ENCODE measurements around the gene TRIP13.

TRIP13 gene

DNA sequence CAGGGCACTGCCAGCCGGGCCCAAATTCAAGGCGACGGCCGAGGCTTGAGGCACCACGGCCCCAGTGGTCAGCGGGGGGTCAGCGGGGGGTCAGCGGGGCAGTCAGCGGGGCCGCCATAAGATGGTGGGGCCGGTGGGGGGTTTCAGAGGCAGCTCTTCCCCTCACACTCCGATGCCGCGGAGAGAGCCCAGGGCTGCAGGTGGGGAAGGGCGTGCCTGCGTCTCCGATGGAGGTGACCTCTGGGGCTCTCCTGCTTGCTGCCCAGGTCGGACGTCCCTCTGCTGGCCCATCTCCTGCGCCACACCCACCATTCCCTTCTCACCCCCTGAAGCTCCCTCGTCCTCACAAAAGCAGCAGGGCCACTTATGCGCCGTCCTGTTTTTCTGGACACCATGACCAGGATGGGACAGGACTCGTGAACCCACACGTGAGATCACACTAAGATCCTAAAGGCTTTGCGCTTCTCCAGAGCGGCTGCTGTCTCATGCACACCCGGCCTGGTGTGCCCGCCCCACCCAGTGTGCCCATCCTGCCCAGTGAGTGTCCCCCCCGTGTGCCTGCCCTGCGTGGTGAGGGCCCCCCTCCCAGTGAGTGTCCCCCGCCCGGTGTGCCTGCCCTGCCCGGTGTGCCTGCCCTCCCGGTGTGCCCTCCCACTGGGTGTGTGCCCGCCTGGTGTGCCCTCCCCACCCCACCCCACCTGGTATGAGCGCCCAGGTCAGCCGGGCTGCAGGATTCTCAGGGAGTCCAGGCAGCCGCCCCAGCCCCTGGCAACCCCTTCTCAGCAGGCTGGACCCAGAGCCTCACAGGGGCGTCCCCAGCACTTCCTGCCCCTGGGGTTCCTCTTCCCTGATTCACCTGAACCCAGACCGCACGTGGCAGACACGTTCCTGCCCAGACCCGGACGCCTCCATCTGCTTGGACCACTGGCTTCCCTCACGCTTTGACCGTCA, 67.2 kb downstream of the TRIP13 start:
- DNase-seq: no peak
- peaks cover 18% of the 10 kb centered on the region; the same call in 1 of the 2 replicates for H3F3A ChIP-seq (ENCODE audit: insufficient read depth, low read length)
- no peaks in the 10 kb centered on the region for H3K79me2 ChIP-seq (ENCODE audit: low read length)
- no peak for TF ChIP-seq EZH2phosphoT487 (IDR thresholded peaks at IDR 0.05; ENCODE audit: low read length)
- TF ChIP-seq EZH2 (optimal IDR thresholded peaks at IDR 0.05; ENCODE audit: low read depth, low read length): no peak
- TF ChIP-seq, protein P1, sequence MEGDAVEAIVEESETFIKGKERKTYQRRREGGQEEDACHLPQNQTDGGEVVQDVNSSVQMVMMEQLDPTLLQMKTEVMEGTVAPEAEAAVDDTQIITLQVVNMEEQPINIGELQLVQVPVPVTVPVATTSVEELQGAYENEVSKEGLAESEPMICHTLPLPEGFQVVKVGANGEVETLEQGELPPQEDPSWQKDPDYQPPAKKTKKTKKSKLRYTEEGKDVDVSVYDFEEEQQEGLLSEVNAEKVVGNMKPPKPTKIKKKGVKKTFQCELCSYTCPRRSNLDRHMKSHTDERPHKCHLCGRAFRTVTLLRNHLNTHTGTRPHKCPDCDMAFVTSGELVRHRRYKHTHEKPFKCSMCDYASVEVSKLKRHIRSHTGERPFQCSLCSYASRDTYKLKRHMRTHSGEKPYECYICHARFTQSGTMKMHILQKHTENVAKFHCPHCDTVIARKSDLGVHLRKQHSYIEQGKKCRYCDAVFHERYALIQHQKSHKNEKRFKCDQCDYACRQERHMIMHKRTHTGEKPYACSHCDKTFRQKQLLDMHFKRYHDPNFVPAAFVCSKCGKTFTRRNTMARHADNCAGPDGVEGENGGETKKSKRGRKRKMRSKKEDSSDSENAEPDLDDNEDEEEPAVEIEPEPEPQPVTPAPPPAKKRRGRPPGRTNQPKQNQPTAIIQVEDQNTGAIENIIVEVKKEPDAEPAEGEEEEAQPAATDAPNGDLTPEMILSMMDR (IDR thresholded peaks at IDR 0.05; ENCODE audit: low read length): no peak
- peaks cover 35% of the 10 kb centered on the region for H3K27me3 ChIP-seq (replicated peaks; ENCODE audit: insufficient read depth, low read length)
- no peak overlapping the region for H3K4me3 ChIP-seq (ENCODE audit: low read length)
- H3K4me2 ChIP-seq (ENCODE audit: low read depth, low read length): no peak overlapping the region
- H4K20me1 ChIP-seq (ENCODE audit: insufficient read depth, low read length): no peaks in the 10 kb centered on the region
- no peak overlapping the region for H2AFZ ChIP-seq (ENCODE audit: low read length)
- H3K27ac ChIP-seq (ENCODE audit: low read length): no peak overlapping the region
- H3K9ac ChIP-seq (ENCODE audit: low read length): no peak overlapping the region
- no peaks in the 10 kb centered on the region for H3K9me2 ChIP-seq (replicated peaks; ENCODE audit: insufficient read depth, low read length)
- H3K4me1 ChIP-seq (ENCODE audit: low read length): peaks cover 25% of the 10 kb centered on the region
- H3K9me3 ChIP-seq (replicated peaks; ENCODE audit: insufficient read depth, low read length): no peaks in the 10 kb centered on the region
- no peaks in the 10 kb centered on the region for H3K36me3 ChIP-seq (replicated peaks; ENCODE audit: insufficient read depth, low read length)

DNA sequence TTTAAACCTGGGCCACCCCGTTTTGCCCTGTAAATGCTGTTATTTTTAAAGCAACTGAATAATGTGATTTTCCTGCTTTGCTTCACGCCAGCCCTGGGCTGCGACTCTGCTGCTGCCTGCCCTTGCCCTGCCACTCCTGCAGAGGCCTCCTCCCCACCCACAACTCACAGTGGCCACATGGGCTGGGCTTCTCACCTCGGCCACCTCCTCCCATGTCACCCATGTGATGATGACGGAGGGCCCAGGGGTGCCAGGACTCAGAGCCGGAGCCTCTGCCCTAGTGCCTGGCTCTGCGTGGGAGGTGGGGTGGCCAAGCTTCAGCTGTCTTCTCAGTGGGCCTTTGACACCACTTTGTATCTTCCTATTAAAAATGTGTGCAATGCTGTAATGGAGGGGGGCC, 67.9 kb downstream of the TRIP13 start:
- no peak for TF ChIP-seq EZH2 (optimal IDR thresholded peaks at IDR 0.05; ENCODE audit: low read depth, low read length)
- TF ChIP-seq, protein P1 (IDR thresholded peaks at IDR 0.05; ENCODE audit: low read length): no peak
- TF ChIP-seq EZH2phosphoT487 (IDR thresholded peaks at IDR 0.05; ENCODE audit: low read length): no peak
- peaks cover 34% of the 10 kb centered on the region for H3K27me3 ChIP-seq (replicated peaks; ENCODE audit: insufficient read depth, low read length)
- H3K36me3 ChIP-seq (replicated peaks; ENCODE audit: insufficient read depth, low read length): no peaks in the 10 kb centered on the region
- peaks cover 24% of the 10 kb centered on the region; the same call in 1 of the 2 replicates for H3F3A ChIP-seq (ENCODE audit: insufficient read depth, low read length)
- H2AFZ ChIP-seq (ENCODE audit: low read length): no peak overlapping the region
- peaks cover 32% of the 10 kb centered on the region for H3K4me1 ChIP-seq (ENCODE audit: low read length)
- no peak overlapping the region for H3K9ac ChIP-seq (ENCODE audit: low read length)
- no peak overlapping the region for H3K4me3 ChIP-seq (ENCODE audit: low read length)
- no peaks in the 10 kb centered on the region for H4K20me1 ChIP-seq (ENCODE audit: insufficient read depth, low read length)
- no peak overlapping the region for H3K27ac ChIP-seq (ENCODE audit: low read length)
- H3K9me3 ChIP-seq (replicated peaks; ENCODE audit: insufficient read depth, low read length): no peaks in the 10 kb centered on the region
- H3K9me2 ChIP-seq (replicated peaks; ENCODE audit: insufficient read depth, low read length): no peaks in the 10 kb centered on the region
- no peak overlapping the region for H3K4me2 ChIP-seq (ENCODE audit: low read depth, low read length)
- H3K79me2 ChIP-seq (ENCODE audit: low read length): no peaks in the 10 kb centered on the region
- DNase-seq: no peak

DNA sequence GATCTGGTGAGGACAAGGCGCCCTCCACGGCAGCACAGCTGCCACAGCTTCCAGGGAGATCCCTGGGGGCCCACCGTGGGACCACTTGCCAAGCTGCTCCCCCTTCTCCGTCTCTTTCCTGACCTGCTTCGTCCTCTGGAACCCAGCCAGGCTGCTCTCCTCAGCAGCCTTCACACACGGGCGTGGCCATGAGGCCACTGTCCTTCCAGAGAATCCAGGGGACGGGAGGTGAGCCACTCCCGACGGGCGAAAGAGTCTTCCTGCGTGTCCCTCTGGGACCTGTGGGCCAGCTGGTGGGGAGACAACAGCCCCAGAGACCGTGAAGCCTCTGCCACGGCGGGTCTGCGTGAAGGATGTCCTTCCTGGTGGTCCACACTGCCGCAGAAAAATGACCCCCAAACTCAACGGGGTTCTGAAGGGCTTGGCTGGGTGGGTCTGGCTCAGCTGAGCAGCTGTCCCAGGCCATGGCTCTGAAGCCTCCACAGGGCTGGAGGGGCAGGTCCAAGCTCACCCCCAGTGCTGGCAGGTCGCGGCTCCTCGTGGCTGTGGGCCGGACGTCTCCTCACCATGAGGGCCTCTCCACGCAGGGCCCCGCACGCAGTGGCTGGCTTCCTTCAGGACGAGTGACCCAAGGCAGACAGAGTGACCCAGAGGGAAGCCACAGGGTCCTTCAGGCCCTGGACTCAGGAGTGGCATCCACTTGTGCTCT, 68.5 kb downstream of the TRIP13 start:
- no peaks in the 10 kb centered on the region for H4K20me1 ChIP-seq (ENCODE audit: insufficient read depth, low read length)

More for the DNA sequence above, 68.5 kb downstream of the TRIP13 start:
- Histone ChIP-seq H2AFZ (ENCODE audit: low read length) (no peak overlapping the region), H3K27me3 (replicated peaks; ENCODE audit: insufficient read depth, low read length) (peaks cover 28% of the 10 kb centered on the region), H3K9me2 (replicated peaks; ENCODE audit: insufficient read depth, low read length) (no peaks in the 10 kb centered on the region), H3F3A (ENCODE audit: insufficient read depth, low read length) (peaks cover 26% of the 10 kb centered on the region; the same call in 1 of the 2 replicates), H3K9me3 (replicated peaks; ENCODE audit: insufficient read depth, low read length) (no peaks in the 10 kb centered on the region), H3K79me2 (ENCODE audit: low read length) (no peaks in the 10 kb centered on the region), H3K27ac (ENCODE audit: low read length) (no peak overlapping the region), H3K9ac (ENCODE audit: low read length) (no peak overlapping the region), H3K4me1 (ENCODE audit: low read length) (peaks cover 38% of the 10 kb centered on the region), H3K4me2 (ENCODE audit: low read depth, low read length) (no peak overlapping the region), H3K4me3 (ENCODE audit: low read length) (no peak overlapping the region), H3K36me3 (replicated peaks; ENCODE audit: insufficient read depth, low read length) (no peaks in the 10 kb centered on the region)
- no peak for DNase-seq
- TF ChIP-seq, protein P1 (IDR thresholded peaks at IDR 0.05; ENCODE audit: low read length): no peak
- no peak for TF ChIP-seq EZH2phosphoT487 (IDR thresholded peaks at IDR 0.05; ENCODE audit: low read length)
- no peak for TF ChIP-seq EZH2 (optimal IDR thresholded peaks at IDR 0.05; ENCODE audit: low read depth, low read length)

All from MM.1S (cell line).